HepG2 (cell line): ENCODE measurements around the gene FTL. TPM values are rescaled to one million over a fixed set of nuclear protein-coding genes. Genes with fewer than 3 reads are reported as not detected.
A peak's percentile ranks its signal among the peaks of the same experiment; 100 is the strongest.

Experiments
- ARID5B ChIP-seq: IDR thresholded peaks from 2 replicates; pipeline ENCODE4 v1.4.0; 2020; ENCODE audit warnings: mild to moderate bottlenecking, missing genetic modification reagents
- BHLHE40 ChIP-seq: IDR thresholded peaks from 2 replicates; pipeline ENCODE4 v1.6.1; 2011; ENCODE audit warnings: low read length, improper control_type of control experiment
- CHCHD3 ChIP-seq: sonication (generic); formaldehyde crosslinking; IDR thresholded peaks from 2 replicates; pipeline ENCODE4 v1.8.0; 2022; ENCODE audit warnings: mild to moderate bottlenecking, missing genetic modification reagents, moderate library complexity
- HNRNPLL ChIP-seq: fragments of 200-400 bp; formaldehyde crosslinking; IDR thresholded peaks from 2 replicates; pipeline ENCODE4 v1.6.1; 2017; ENCODE audit warnings: mild to moderate bottlenecking, low read depth, low read length; ENCODE audit not compliant: poor library complexity, severe bottlenecking
- KDM1A ChIP-seq: IDR thresholded peaks from 2 replicates; pipeline ENCODE4 v1.6.1; 2016; ENCODE audit warnings: missing compliant biosample characterization
- ONECUT2 ChIP-seq: sonication (generic); formaldehyde crosslinking; IDR thresholded peaks from 2 replicates; pipeline ENCODE4 v1.4.0; 2020; ENCODE audit warnings: missing genetic modification reagents
- TBX3 ChIP-seq: fragments of 450-650 bp; IDR thresholded peaks from 2 replicates; pipeline ENCODE4 v1.6.1; 2017; ENCODE audit warnings: antibody characterized with exemption, mild to moderate bottlenecking, inconsistent platforms, borderline replicate concordance
- ZBTB49 ChIP-seq: sonication (generic); formaldehyde crosslinking; IDR thresholded peaks from 2 replicates; pipeline ENCODE4 v1.4.0; 2020; ENCODE audit warnings: missing genetic modification reagents, borderline replicate concordance
- ZNF12 ChIP-seq: sonication (generic); formaldehyde crosslinking; IDR thresholded peaks from 2 replicates; pipeline ENCODE4 v1.5.0; 2020; ENCODE audit warnings: missing genetic modification reagents
- ZNF512B ChIP-seq: sonication (generic); formaldehyde crosslinking; IDR thresholded peaks from 2 replicates; pipeline ENCODE4 v1.5.1; 2020; ENCODE audit warnings: missing genetic modification reagents, mild to moderate bottlenecking, borderline replicate concordance
- ZNF687 ChIP-seq: sonication (generic); formaldehyde crosslinking; IDR thresholded peaks from 2 replicates; pipeline ENCODE4 v1.5.1; 2020; ENCODE audit warnings: mild to moderate bottlenecking, missing genetic modification reagents, moderate library complexity
- ZNF747 ChIP-seq: sonication (generic); formaldehyde crosslinking; IDR thresholded peaks from 2 replicates; pipeline ENCODE4 v1.8.1; 2023; ENCODE audit warnings: missing genetic modification reagents, mild to moderate bottlenecking, borderline replicate concordance
- ZNF770 ChIP-seq: sonication (generic); formaldehyde crosslinking; IDR thresholded peaks from 2 replicates; pipeline ENCODE4 v1.5.0; 2020; ENCODE audit warnings: mild to moderate bottlenecking, missing genetic modification reagents
- polyA plus RNA-seq, 8 experiments: library from polyadenylated mRNA; depleted of rRNA in 3 of 8; stranded (reverse) in 7 of 8; unstranded in 1 of 8; fragments of >200 nt; fragmentation: Illumina TruSeq in 4 of 8; extraction: Trizol in 4 of 8; gene quantifications; 2 replicates each; pipeline versions ENCODE4 v1.2.1 to v1.2.3, GENCODE V29; 2011 to 2016; ENCODE audit warnings: low read depth in 4 of 8, missing spikeins in 1 of 8, mixed read lengths in 1 of 8; ENCODE audit not compliant: insufficient read depth in 1 of 8
- total RNA-seq, 5 experiments: library from RNA; depleted of rRNA; stranded (reverse); fragments of >200 nt; fragmentation: Illumina TruSeq; extraction: Trizol; gene quantifications; 2 replicates each; pipeline ENCODE4 v1.2.3, GENCODE V29; 2016; ENCODE audit warnings: low read depth in 1 of 5

FTL gene
- total and polyA plus RNA-seq, 2 of the 13 experiments (the other 11 are each of a cell fraction or from before 2014, with no cell fraction given) = 2,721 to 8,800 TPM

GRCh38 chr19:48961051-48961649 lies 4.0 kb upstream of the FTL start (continued):
- TF ChIP-seq ZNF512B (no peak), ZNF687 (peak; percentile 57), ZNF12 (CRISPR knock-in tag) (no peak), BHLHE40 (no peak), ZBTB49 (CRISPR knock-in tag) (no peak), TBX3 (no peak), KDM1A (CRISPR knock-in tag) (peak; percentile 87; the same call in 1 of the 2 replicates), CHCHD3 (no peak), ARID5B (CRISPR knock-in tag) (peak; percentile 19; the same call in 1 of the 2 replicates), ONECUT2 (CRISPR knock-in tag) (0 out of 2 replicates have a peak, but pooled peaks have one; percentile 9), ZNF747 (CRISPR knock-in tag) (no peak), ZNF770 (CRISPR knock-in tag) (peak; percentile 89), HNRNPLL (no peak)
